ENCODE measurements around the gene MC1R.
"Not testable (repeated sequence)": the region's sequence is repeated elsewhere in the genome, so short reads cannot be mapped to it uniquely, and the experiment has no call there.

Gene MC1R

GRCh38 chr16:89918453-89919347, at the start of gene MC1R:
MC1R (plus strand) TSS chr16:89918862; CDS start chr16:89919259, 397 bp downstream.
- TF ChIP-seq CTCF (IDR thresholded peaks at IDR 0.05; ENCODE audit: low read depth, low read length, missing control alignments): peak; percentile 76
- H3K4me3 ChIP-seq (replicated peaks; ENCODE audit: low read depth, low read length): peak within 1 kb of the TSS; percentile 33
- DNase-seq (ENCODE audit: extremely low read depth, low read depth): no peak

- no peak for DNase-seq (ENCODE audit: extremely low read depth, low read depth)
- TF ChIP-seq CTCF (IDR thresholded peaks at IDR 0.05; ENCODE audit: low read depth, low read length, missing control alignments): no peak
- H3K4me3 ChIP-seq (replicated peaks; ENCODE audit: low read depth, low read length): no peak overlapping the region
Measured at GRCh38 chr16:89869911-89870310, 48.8 kb upstream of the MC1R start.

- no peak overlapping the region for H3K4me3 ChIP-seq (replicated peaks; ENCODE audit: low read depth, low read length)
- no peak for TF ChIP-seq CTCF (IDR thresholded peaks at IDR 0.05; ENCODE audit: low read depth, low read length, missing control alignments)
- DNase-seq (ENCODE audit: extremely low read depth, low read depth): no peak
Measured at GRCh38 chr16:89870440-89870839, 48.2 kb upstream of the MC1R start.

GRCh38 chr16:89871895-89872294, 46.8 kb upstream of the MC1R start:
- no peak overlapping the region for H3K4me3 ChIP-seq (replicated peaks; ENCODE audit: low read depth, low read length)
- no peak for TF ChIP-seq CTCF (IDR thresholded peaks at IDR 0.05; ENCODE audit: low read depth, low read length, missing control alignments)
- no peak for DNase-seq (ENCODE audit: extremely low read depth, low read depth)

GRCh38 chr16:89873109-89873971, 45.3 kb upstream of the MC1R start, which contains the start of gene TCF25:
TCF25 (plus strand) TSS chr16:89873592; CDS start chr16:89873668, 76 bp downstream.
- TF ChIP-seq CTCF (IDR thresholded peaks at IDR 0.05; ENCODE audit: low read depth, low read length, missing control alignments): no peak
- peak within 1 kb of the TSS; percentile 69 for H3K4me3 ChIP-seq (replicated peaks; ENCODE audit: low read depth, low read length)
- peak; percentile 56 for DNase-seq (ENCODE audit: extremely low read depth, low read depth)

GRCh38 chr16:89873972-89874689, 44.5 kb upstream of the MC1R start:
- H3K4me3 ChIP-seq (replicated peaks; ENCODE audit: low read depth, low read length): peak overlapping the region; percentile 69
- TF ChIP-seq CTCF (IDR thresholded peaks at IDR 0.05; ENCODE audit: low read depth, low read length, missing control alignments): no peak
- DNase-seq (ENCODE audit: extremely low read depth, low read depth): peak; percentile 82

GRCh38 chr16:89879123-89879522, 39.5 kb upstream of the MC1R start:
- DNase-seq (ENCODE audit: extremely low read depth, low read depth); H3K4me3 ChIP-seq (replicated peaks; ENCODE audit: low read depth, low read length): not testable (repeated sequence)

Data from HFF-Myc (cell line).